HG02852 (cell line): Measurements from ENCODE around the gene PFN4.

ENCODE experiments used
- ATAC-seq: cut with Tn5 transposase; IDR thresholded peaks from one replicate; pipeline ENCODE4 v1.9.1; 2021; ENCODE audit warnings: mild to moderate bottlenecking, moderate library complexity; ENCODE audit not compliant: unreplicated experiment

The PFN4 gene

GRCh38 chr2:24082787-24083566, 40.2 kb downstream of the PFN4 start:
- ATAC-seq, result no peak

GRCh38 chr2:24080701-24081100, 42.4 kb downstream of the PFN4 start:
- ATAC-seq, result no peak

- ATAC-seq, result no peak
These were observed 45.3 kb downstream of the PFN4 start for GRCh38 chr2:24077879-24078278.

GRCh38 chr2:24077535-24077877, 45.6 kb downstream of the PFN4 start:
- no peak for ATAC-seq

- ATAC-seq, result peak; percentile 6
These were observed 46.1 kb downstream of the PFN4 start for GRCh38 chr2:24076849-24077534.

- ATAC-seq, result peak; percentile 93
These were observed 47.0 kb downstream of the PFN4 start, which contains the start of gene SF3B6 for GRCh38 chr2:24075915-24076848. TSS of gene SF3B6 (minus strand) at chr2:24076326. CDS start at chr2:24076229, 97 bp downstream.

GRCh38 chr2:24075259-24075658, 47.9 kb downstream of the PFN4 start:
- ATAC-seq, result no peak

- ATAC-seq, result no peak
These were observed 49.3 kb downstream of the PFN4 start for GRCh38 chr2:24073816-24074215.

GRCh38 chr2:24072259-24072658, 50.9 kb downstream of the PFN4 start:
- ATAC-seq, result no peak

- ATAC-seq, result no peak
These were observed 57.8 kb downstream of the PFN4 start for GRCh38 chr2:24065341-24065740.
